HEK293 (cell line): ENCODE data around the gene S100A3.

Experiments used
- CTCF ChIA-PET: fragments of 350-600 bp; formaldehyde crosslinking; extraction: SDS; loops from one replicate; lab custom pipeline; 2021; ENCODE audit warnings: antibody characterized with exemption; lab: Yijun Ruan, JAX
- POLR2A ChIA-PET: fragments of 300-600 bp; formaldehyde crosslinking; extraction: SDS; loops from one replicate; lab custom pipeline; 2020; ENCODE audit warnings: antibody characterized with exemption, inconsistent platforms; lab: Yijun Ruan, JAX
- H3K27ac ChIP-seq: fragments of 200-500 bp; sonication (Bioruptor generic); 2 replicates; pipeline ENCODE4 v1.5.1; 2014; ENCODE audit warnings: low read depth, low read length, control low read depth, inconsistent platforms; ENCODE audit errors: extremely low read depth
- H3K36me3 ChIP-seq, 2 experiments: fragments of 200-500 bp in 1 of 2; sonication (Bioruptor generic) in 1 of 2; 1 replicate in 1 of 2; 2 replicates in 1 of 2; pipeline ENCODE4 v1.5.1; 2014 to 2017; ENCODE audit warnings: inconsistent platforms in 2 of 2, low read length in 2 of 2; ENCODE audit not compliant: control insufficient read depth in 2 of 2, insufficient read depth in 1 of 2
- H3K4me1 ChIP-seq: fragments of 200-500 bp; sonication (Bioruptor generic); 2 replicates; pipeline ENCODE4 v1.5.1; 2014; ENCODE audit warnings: mild to moderate bottlenecking, low read length, inconsistent platforms; ENCODE audit not compliant: control insufficient read depth, insufficient read depth
- H3K4me3 ChIP-seq: 2 replicates; pipeline ENCODE4 v1.5.1; 2011; ENCODE audit warnings: low read depth, mild to moderate bottlenecking, control low read depth, low read length, moderate library complexity
- H3K9me3 ChIP-seq: fragments of 200-500 bp; sonication (Bioruptor generic); 2 replicates; pipeline ENCODE4 v1.5.1; 2014; ENCODE audit warnings: low read depth, low read length, inconsistent platforms; ENCODE audit not compliant: control insufficient read depth, insufficient read depth
- BCL11B ChIP-seq: fragments of 450-650 bp; formaldehyde crosslinking; IDR thresholded peaks from 2 replicates; pipeline ENCODE4 v1.5.1; 2016; ENCODE audit warnings: low read depth, missing biosample characterization, missing genetic modification characterization
- SP7 ChIP-seq: fragments of 450-650 bp; formaldehyde crosslinking; IDR thresholded peaks from 2 replicates; pipeline ENCODE4 v1.5.1; 2016; ENCODE audit warnings: missing biosample characterization, missing genetic modification characterization
- ZBTB20 ChIP-seq: fragments of 450-650 bp; formaldehyde crosslinking; IDR thresholded peaks from 2 replicates; pipeline ENCODE4 v1.5.1; 2016; ENCODE audit warnings: missing biosample characterization, missing genetic modification characterization
- ZBTB8A ChIP-seq: fragments of 450-650 bp; formaldehyde crosslinking; IDR thresholded peaks from 2 replicates; pipeline ENCODE4 v1.5.1; 2016; ENCODE audit warnings: missing biosample characterization, missing genetic modification characterization
- ZFP37 ChIP-seq: fragments of 450-650 bp; formaldehyde crosslinking; IDR thresholded peaks from 2 replicates; pipeline ENCODE4 v1.5.1; 2016; ENCODE audit warnings: missing biosample characterization, missing genetic modification characterization
- ZIC2 ChIP-seq: fragments of 450-650 bp; formaldehyde crosslinking; IDR thresholded peaks from 2 replicates; pipeline ENCODE4 v1.5.1; 2016; ENCODE audit warnings: missing biosample characterization, missing genetic modification characterization
- ZNF10 ChIP-seq: fragments of 450-650 bp; formaldehyde crosslinking; IDR thresholded peaks from 2 replicates; pipeline ENCODE4 v1.5.1; 2017; ENCODE audit warnings: missing biosample characterization, missing genetic modification characterization
- ZNF112 ChIP-seq: fragments of 450-650 bp; formaldehyde crosslinking; IDR thresholded peaks from 2 replicates; pipeline ENCODE4 v1.5.0; 2017; ENCODE audit warnings: missing biosample characterization, missing genetic modification characterization
- ZNF2 ChIP-seq: fragments of 450-650 bp; formaldehyde crosslinking; IDR thresholded peaks from 2 replicates; pipeline ENCODE4 v1.5.1; 2016; ENCODE audit warnings: missing biosample characterization, missing genetic modification characterization
- ZNF335 ChIP-seq: fragments of 450-650 bp; formaldehyde crosslinking; conservative IDR thresholded peaks from 2 replicates; pipeline ENCODE4 v1.5.1; 2016; ENCODE audit warnings: missing biosample characterization, missing genetic modification characterization
- ZNF37A ChIP-seq: fragments of 450-650 bp; IDR thresholded peaks from 2 replicates; pipeline ENCODE4 v1.5.1; 2018; ENCODE audit warnings: missing biosample characterization, missing genetic modification characterization
- ZNF473 ChIP-seq: fragments of 450-650 bp; formaldehyde crosslinking; IDR thresholded peaks from 2 replicates; pipeline ENCODE4 v1.5.1; 2017; ENCODE audit warnings: missing biosample characterization, missing genetic modification characterization
- ZNF48 ChIP-seq: fragments of 450-650 bp; formaldehyde crosslinking; IDR thresholded peaks from 2 replicates; pipeline ENCODE4 v1.5.1; 2016; ENCODE audit warnings: missing biosample characterization, missing genetic modification characterization
- ZNF530 ChIP-seq: fragments of 450-650 bp; formaldehyde crosslinking; IDR thresholded peaks from 2 replicates; pipeline ENCODE4 v1.5.1; 2016; ENCODE audit warnings: low read depth, missing biosample characterization, missing genetic modification characterization
- ZNF585B ChIP-seq: fragments of 450-650 bp; formaldehyde crosslinking; IDR thresholded peaks from 2 replicates; pipeline ENCODE4 v1.5.1; 2016; ENCODE audit warnings: missing biosample characterization, missing genetic modification characterization
- ZNF623 ChIP-seq: fragments of 450-650 bp; formaldehyde crosslinking; IDR thresholded peaks from 2 replicates; pipeline ENCODE4 v1.5.1; 2016; ENCODE audit warnings: missing biosample characterization, missing genetic modification characterization
- TF ChIP-seq, protein P1 (sequence below): fragments of 450-650 bp; formaldehyde crosslinking; IDR thresholded peaks from 2 replicates; pipeline ENCODE4 v1.5.1; 2016; ENCODE audit warnings: missing biosample characterization, missing genetic modification characterization, borderline replicate concordance
- TF ChIP-seq, protein P2 (sequence below): fragments of 450-650 bp; formaldehyde crosslinking; IDR thresholded peaks from 2 replicates; pipeline ENCODE4 v1.5.1; 2016; ENCODE audit warnings: missing biosample characterization, missing genetic modification characterization
- TF ChIP-seq, protein P3 (sequence below): fragments of 450-650 bp; formaldehyde crosslinking; IDR thresholded peaks from 2 replicates; pipeline ENCODE4 v1.5.0; 2017; ENCODE audit warnings: missing biosample characterization, missing genetic modification characterization, borderline replicate concordance
- TF ChIP-seq, protein P4 (sequence below): fragments of 450-650 bp; formaldehyde crosslinking; IDR thresholded peaks from 2 replicates; pipeline ENCODE4 v1.5.1; 2016; ENCODE audit warnings: missing biosample characterization, missing genetic modification characterization, low read depth
- TF ChIP-seq, protein P5 (sequence below): fragments of 450-650 bp; formaldehyde crosslinking; IDR thresholded peaks from 2 replicates; pipeline ENCODE4 v1.5.1; 2016; ENCODE audit warnings: missing biosample characterization, missing genetic modification characterization

S100A3 gene

DNA sequence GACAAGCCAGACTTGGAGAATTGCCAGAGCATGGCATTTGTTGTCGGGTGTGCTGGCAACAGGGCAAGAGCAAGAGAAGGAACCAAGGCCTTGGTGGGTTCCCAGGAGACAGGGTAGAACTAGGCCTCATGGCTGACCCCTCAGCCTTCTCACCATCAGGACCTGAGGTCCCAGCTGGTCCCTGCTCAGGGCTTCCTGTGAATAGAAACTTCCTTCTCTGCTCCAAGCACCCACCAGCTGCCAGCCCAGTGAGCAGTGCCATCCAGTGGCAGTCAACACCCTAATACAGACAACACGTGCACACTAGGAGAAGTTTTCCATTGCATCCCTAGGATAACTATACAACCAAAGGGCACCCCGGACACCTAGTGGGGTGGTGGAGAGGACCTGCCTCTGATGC, 36.0 kb downstream of the S100A3 start:
- no peaks in the 10 kb centered on the region for H3K36me3 ChIP-seq
- TF ChIP-seq ZNF37A (tag by site-specific recombination) (no peak), ZNF623 (tag by site-specific recombination) (no peak), ZNF473 (no peak), ZIC2 (tag by site-specific recombination) (no peak), ZNF2 (no peak), ZBTB8A (no peak)
- TF ChIP-seq, protein P1, sequence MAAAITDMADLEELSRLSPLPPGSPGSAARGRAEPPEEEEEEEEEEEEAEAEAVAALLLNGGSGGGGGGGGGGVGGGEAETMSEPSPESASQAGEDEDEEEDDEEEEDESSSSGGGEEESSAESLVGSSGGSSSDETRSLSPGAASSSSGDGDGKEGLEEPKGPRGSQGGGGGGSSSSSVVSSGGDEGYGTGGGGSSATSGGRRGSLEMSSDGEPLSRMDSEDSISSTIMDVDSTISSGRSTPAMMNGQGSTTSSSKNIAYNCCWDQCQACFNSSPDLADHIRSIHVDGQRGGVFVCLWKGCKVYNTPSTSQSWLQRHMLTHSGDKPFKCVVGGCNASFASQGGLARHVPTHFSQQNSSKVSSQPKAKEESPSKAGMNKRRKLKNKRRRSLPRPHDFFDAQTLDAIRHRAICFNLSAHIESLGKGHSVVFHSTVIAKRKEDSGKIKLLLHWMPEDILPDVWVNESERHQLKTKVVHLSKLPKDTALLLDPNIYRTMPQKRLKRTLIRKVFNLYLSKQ: no peak
- TF ChIP-seq, protein P2, sequence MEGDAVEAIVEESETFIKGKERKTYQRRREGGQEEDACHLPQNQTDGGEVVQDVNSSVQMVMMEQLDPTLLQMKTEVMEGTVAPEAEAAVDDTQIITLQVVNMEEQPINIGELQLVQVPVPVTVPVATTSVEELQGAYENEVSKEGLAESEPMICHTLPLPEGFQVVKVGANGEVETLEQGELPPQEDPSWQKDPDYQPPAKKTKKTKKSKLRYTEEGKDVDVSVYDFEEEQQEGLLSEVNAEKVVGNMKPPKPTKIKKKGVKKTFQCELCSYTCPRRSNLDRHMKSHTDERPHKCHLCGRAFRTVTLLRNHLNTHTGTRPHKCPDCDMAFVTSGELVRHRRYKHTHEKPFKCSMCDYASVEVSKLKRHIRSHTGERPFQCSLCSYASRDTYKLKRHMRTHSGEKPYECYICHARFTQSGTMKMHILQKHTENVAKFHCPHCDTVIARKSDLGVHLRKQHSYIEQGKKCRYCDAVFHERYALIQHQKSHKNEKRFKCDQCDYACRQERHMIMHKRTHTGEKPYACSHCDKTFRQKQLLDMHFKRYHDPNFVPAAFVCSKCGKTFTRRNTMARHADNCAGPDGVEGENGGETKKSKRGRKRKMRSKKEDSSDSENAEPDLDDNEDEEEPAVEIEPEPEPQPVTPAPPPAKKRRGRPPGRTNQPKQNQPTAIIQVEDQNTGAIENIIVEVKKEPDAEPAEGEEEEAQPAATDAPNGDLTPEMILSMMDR (tag by site-specific recombination): 0 out of 2 replicates have a peak, but pooled peaks have one; percentile 40
- TF ChIP-seq, all 188 proteins: peak for 1
- POLR2A ChIA-PET: interaction anchor here (1.6 kb wide), 1 partner anchor 55 kb away, joined by 4 read pairs; no protein-coding TSS in a partner anchor
- Histone ChIP-seq H3K27ac (no peak overlapping the region), H3K4me3 (no peak overlapping the region), H3K9me3 (no peaks in the 10 kb centered on the region), H3K4me1 (no peaks in the 10 kb centered on the region)
- CTCF ChIA-PET: interaction anchor here (0.8 to 3.4 kb wide), 4 partner anchors 12 to 474 kb away, joined by 3 to 15 read pairs (median 4); partner anchors contain the start of gene RAB13

DNA sequence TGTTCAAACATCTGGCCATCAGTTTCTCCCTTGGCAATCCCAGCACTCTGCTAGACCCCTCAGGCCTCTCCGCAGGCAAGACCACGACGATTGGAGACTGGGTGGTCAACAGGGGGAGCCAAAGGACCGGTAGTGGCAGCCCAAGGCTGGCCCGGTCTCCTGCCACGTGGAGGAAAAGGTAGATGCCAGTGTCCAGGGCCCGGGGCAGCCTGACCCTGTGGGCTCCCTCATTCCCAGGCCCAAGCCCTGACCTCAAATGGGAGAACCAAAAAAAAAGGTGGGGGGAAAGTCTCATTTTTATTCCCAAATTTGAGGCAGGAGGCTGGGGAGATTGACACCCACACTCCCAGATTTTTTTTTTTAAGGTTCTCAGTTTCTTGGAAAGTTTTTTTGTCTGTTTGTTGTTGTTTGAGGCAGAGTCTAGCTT, 38.1 kb downstream of the S100A3 start:
- H3K9me3 ChIP-seq: no peaks in the 10 kb centered on the region
- H3K4me1 ChIP-seq: no peaks in the 10 kb centered on the region
- ChIA-PET CTCF (interaction anchor here (0.6 to 7.1 kb wide), 60 partner anchors 9 to 1066 kb away, joined by 3 to 148 read pairs (median 4); partner anchors contain the start of genes RAB13, S100A1, S100A13 and S100A2), POLR2A (interaction anchor here (0.8 to 1.6 kb wide), 6 partner anchors 55 to 479 kb away, joined by 3 to 8 read pairs (median 4); partner anchors contain the start of genes CHTOP, RPS27 and S100A13)
- H3K27ac ChIP-seq: no peak overlapping the region
- H3K36me3 ChIP-seq: no peaks in the 10 kb centered on the region
- H3K4me3 ChIP-seq: no peak overlapping the region
- TF ChIP-seq BCL11B (tag by site-specific recombination) (0 out of 2 replicates have a peak, but pooled peaks have one; percentile 31), ZBTB20 (tag by site-specific recombination) (no peak), ZNF10 (no peak), ZIC2 (tag by site-specific recombination) (no peak), SP7 (tag by site-specific recombination) (peak; percentile 40; the same call in 1 of the 2 replicates), ZNF585B (tag by site-specific recombination) (no peak), ZNF335 (tag by site-specific recombination) (peak; percentile 89), ZFP37 (tag by site-specific recombination) (0 out of 2 replicates have a peak, but pooled peaks have one; percentile 31), ZBTB8A (no peak), ZNF530 (tag by site-specific recombination) (no peak), ZNF48 (tag by site-specific recombination) (no peak), ZNF112 (no peak)
- TF ChIP-seq, protein P3, sequence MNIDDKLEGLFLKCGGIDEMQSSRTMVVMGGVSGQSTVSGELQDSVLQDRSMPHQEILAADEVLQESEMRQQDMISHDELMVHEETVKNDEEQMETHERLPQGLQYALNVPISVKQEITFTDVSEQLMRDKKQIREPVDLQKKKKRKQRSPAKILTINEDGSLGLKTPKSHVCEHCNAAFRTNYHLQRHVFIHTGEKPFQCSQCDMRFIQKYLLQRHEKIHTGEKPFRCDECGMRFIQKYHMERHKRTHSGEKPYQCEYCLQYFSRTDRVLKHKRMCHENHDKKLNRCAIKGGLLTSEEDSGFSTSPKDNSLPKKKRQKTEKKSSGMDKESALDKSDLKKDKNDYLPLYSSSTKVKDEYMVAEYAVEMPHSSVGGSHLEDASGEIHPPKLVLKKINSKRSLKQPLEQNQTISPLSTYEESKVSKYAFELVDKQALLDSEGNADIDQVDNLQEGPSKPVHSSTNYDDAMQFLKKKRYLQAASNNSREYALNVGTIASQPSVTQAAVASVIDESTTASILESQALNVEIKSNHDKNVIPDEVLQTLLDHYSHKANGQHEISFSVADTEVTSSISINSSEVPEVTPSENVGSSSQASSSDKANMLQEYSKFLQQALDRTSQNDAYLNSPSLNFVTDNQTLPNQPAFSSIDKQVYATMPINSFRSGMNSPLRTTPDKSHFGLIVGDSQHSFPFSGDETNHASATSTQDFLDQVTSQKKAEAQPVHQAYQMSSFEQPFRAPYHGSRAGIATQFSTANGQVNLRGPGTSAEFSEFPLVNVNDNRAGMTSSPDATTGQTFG (tag by site-specific recombination): no peak
- TF ChIP-seq, protein P4, sequence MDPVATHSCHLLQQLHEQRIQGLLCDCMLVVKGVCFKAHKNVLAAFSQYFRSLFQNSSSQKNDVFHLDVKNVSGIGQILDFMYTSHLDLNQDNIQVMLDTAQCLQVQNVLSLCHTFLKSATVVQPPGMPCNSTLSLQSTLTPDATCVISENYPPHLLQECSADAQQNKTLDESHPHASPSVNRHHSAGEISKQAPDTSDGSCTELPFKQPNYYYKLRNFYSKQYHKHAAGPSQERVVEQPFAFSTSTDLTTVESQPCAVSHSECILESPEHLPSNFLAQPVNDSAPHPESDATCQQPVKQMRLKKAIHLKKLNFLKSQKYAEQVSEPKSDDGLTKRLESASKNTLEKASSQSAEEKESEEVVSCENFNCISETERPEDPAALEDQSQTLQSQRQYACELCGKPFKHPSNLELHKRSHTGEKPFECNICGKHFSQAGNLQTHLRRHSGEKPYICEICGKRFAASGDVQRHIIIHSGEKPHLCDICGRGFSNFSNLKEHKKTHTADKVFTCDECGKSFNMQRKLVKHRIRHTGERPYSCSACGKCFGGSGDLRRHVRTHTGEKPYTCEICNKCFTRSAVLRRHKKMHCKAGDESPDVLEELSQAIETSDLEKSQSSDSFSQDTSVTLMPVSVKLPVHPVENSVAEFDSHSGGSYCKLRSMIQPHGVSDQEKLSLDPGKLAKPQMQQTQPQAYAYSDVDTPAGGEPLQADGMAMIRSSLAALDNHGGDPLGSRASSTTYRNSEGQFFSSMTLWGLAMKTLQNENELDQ (tag by site-specific recombination): no peak
- TF ChIP-seq, protein P5, sequence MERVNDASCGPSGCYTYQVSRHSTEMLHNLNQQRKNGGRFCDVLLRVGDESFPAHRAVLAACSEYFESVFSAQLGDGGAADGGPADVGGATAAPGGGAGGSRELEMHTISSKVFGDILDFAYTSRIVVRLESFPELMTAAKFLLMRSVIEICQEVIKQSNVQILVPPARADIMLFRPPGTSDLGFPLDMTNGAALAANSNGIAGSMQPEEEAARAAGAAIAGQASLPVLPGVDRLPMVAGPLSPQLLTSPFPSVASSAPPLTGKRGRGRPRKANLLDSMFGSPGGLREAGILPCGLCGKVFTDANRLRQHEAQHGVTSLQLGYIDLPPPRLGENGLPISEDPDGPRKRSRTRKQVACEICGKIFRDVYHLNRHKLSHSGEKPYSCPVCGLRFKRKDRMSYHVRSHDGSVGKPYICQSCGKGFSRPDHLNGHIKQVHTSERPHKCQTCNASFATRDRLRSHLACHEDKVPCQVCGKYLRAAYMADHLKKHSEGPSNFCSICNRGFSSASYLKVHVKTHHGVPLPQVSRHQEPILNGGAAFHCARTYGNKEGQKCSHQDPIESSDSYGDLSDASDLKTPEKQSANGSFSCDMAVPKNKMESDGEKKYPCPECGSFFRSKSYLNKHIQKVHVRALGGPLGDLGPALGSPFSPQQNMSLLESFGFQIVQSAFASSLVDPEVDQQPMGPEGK (tag by site-specific recombination): no peak
